Measurements from ENCODE around the gene MARK2.
A peak's percentile ranks its signal among the peaks of the same experiment; 100 is the strongest.

MARK2 gene

DNA sequence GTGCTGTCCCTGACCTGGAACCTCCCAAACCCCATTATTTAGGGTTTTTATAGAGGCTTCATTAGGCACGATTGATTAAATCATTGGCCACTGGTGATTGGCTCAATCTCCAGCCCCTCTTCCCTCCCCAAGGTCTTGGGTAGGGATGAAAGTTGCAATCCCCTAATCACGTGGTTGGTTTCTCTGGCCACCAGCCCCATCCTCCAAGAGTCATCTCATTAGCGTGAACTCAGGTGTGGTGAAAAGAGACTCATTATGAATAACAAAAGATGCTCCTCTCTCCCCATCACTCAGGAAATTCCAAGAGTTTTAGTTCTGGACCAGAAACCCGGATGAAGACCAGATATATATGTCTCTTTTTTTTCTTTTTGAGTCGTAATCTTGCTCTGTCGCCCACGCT is 7.6 kb upstream of the MARK2 start:
- no peak for DNase-seq

DNA sequence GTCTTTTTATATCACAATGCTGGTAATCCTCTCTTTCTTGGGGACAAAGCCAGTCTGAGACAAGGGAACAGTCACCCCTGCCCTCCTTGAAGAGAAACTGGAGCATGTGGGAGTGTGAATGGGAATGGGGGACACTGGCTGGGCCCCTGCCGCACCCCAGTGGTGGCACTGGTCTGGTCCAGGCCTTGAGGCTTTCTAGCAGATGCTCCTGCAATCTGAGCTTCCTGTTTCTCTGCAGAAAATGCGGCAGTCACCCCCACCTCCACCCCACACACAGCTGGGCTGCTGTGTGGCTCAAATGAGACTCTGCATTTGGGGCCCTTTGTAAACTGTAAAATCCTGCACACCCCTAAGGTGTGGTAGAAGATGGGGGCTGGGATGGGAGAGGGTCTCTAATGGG is 6.6 kb upstream of the MARK2 start:
- DNase-seq = no peak

DNA sequence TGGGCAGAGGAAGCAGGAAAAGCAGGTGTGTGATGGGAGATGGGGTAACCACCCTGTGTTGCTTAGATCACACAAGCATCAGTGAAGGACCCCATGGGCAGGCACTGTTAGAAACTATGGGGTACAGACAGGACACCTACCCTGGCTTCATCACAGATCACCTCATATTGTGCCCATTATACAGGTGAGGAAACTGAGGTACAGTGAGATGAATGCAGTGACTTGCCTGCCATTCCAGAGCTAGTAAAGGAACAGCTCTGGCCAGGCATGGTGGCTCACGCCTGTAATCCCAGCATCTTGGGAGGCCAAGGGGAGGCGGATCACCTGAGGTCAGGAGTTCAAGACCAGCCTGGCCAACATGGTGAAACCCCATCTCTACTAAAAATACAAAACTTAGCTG is 5.9 kb upstream of the MARK2 start:
- DNase-seq = no peak

DNA sequence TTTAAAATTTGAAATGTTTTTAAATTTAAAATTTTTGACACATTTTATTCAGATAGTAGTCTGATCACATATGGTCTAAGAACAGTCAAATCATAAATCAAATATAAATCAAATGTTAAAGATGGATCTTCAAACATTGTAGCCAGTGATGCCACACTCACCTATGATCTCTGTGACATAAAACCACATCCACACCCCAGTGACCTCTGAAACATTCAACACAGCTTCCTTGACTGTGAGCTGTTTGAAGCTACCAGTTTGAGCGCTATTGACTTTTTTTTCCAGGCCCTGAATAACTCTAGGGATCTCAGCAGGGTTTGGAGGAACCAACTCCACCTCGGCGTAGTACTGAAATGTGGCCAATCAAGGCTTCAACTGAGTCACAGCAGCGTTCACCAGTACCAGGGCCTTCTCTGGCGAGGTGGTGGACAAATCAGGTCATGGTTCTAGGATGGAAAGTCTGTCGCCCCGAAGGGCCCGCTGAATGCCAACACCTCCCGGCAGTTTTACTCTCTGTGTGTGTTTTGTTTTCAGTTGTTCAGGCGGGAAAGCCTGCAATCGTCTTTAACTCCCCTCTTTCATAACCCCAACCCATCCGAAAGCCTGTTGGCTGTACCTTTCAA is 4.3 kb upstream of the MARK2 start:
- no peak for DNase-seq

DNA sequence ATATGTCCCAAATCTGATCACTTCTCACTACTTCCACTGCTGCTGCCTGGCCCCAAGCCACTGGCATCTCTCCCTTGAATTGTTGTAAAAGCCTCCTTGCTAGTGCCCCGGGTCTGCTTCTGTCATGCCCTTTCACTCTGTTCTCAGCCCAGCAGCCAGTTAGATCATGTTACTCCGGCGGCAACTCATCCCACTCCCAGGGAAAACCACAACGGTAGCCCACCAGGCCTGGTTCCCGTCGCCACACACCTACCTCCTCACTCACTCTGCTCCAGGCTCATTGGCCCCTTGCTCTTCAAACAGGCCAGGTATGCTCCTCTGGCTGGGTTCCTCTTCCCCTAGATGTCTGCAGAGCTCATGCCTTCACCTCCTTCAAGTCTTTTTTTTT is 3.8 kb upstream of the MARK2 start:
- DNase-seq = no peak

DNA sequence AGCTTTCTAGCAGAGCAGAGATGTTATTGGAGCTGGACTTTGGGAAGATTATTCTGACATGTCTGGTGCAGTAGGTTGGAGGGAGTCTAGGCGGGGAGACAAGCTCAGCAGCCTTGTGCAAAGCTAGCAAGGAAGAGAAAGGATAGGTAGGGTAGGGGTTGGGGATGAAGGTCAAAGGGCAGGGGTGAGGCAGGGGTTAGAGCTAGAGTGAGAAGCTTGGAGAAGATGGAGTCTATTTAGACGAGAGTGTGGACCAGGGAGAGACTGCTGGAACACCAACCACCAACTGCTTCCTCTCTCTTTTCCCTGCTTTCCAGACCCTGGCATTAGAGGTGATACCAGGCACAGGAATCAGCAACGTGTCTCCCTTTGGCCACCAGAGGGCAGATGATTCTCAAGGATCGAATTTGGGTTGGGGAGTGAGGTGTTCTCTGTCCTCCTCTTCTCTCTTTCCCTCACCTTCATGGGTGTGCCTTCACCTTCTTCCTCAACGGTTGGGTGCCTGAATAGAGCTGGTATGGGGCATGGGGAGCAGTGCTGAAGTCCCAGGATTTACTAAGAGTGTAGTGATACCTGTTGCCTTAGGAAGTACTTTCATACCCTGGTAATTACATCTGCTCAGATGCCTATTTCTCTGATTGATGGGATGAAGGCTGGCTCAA is 1.8 kb upstream of the MARK2 start:
- peak; percentile 72 to 84 for DNase-seq

DNA sequence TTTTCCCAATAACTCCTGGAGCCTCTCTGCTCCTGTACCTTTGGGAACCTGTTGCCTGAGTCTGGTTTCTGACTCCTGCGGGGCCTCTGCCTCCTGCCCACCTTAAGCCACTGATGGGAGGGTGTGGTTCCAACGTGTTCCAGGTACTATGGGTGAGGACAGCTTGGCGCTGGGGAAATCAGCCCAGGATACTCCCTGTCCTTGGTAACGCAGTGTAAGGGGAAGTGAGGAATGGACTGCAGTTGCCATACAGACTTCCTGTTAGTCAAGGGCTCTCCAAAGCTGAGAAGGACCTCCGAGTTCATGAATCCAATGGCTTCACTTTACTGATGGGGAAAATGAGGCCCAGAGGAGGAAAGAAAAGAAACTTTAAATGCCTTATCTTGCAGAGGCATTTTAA is 1.2 kb upstream of the MARK2 start:
- no peak for DNase-seq

DNA sequence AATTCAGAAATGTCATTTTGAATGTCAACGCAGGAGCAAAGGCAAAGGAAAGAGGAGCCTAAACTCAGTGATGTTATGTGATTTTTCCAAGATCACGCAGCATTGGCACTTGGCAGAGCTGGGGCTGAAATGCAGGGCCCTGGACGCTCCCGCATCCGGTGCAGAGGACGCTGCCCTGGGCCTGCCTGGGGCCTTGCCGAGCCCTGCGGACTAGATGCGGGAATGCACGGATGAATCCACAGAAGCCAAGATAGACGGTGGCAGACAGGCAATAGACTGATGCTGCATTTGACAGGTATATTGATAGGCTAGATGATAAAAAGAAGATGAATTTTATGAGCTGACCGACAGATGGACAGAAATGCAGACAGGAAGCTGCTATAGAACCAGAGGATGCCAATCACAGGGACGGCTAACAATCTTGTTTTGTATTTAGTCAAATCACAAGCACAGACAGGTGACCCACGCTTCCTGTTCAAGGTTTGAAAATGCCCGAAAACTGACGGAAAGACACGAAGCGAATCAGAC is 696 bp upstream of the MARK2 start:
- DNase-seq = no peak

DNA sequence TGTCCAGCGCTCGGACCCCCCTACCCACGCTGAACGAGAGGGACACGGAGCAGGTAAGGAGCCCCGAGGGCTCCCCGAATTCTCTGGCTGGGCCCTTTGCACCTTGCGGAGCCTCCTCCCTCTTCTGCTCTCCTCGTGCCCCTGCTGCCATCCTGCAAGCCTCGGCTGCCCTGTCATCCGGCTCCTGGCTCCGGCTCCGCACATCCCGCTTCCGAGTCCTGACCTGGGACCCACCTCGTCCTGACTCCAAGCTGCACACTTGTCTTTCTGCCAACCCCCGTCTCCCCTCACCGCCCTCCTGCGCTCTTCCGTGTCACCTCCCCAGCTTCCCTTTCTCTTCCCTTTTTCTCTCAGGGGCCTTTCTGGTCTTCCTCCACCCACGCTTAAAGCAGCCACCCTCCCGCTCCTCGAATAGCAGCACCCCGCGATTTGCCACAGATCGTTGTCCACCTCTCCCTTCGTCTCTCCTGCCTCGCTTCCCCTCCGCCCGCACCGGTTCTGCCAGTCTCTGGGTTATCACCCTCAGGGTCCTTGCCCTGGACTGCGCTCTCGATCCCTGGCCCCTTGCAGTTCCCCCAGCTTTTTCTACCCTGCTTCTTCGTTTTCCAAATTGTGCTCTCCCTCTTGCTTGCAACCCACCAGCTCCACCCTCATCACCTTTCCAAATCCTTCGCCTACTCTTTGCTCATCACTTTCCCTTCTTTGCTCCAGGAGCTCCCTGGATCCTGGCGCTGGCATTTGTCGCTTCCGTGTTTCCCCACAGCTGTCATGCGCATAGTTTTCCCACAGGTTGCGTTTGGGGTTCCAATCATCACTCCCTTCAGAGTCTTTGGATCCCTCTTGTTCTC is 822 bp downstream of the MARK2 start:
- peak in 1 of 2 donors; percentile 28 for DNase-seq

DNA sequence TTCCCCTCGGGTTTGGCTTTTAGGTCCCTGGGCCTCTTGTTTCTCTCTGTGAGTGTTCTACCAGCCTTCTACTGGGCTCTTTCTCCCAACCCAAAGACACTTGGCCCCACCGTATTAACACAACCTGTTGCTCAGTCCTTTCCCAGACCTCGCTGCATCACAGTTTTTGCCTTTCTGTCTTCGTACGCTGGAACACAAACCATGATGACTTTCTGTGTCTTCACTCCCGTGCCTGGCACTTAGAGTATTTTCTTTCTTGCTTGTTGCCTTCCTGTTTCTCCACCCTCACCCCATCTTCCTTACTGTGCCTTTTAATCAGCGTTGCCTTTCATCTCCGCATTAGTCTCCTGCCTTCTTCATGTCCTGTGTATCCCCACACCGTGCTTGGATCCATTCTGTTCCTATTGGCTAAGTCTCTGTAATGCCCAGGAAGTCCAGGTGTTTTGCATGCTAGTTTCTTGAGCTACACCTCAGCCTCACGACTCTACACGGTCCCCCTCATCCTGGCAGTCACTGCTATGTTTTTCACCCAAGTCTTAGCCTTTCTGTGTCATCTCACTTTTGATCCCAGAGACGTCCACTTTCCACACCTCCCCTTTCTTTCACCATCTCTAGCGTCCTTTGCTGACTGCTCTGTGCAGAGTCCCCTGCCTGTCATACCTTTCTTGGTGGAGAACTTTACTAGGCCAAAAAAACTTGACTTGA is 1.6 kb downstream of the MARK2 start:
- no peak for DNase-seq

DNA sequence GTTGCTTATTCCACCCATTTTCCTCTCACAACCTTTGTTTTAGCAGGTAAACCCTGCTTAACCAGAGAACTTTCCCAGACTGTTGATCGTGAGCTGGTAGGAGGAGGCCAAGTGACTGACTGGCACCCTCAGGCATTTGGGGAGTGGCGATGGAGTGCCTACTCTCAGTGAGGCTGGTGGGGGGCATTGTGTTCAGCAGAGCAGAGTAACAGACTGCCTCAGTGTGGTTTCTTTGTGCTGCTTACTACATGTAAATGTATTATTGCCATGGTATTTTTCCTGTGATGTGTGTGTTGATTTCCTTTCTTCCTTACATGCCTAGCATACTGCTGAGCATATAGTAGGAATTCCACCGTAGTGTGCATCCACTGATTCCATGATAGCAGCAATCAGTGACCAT is 2.6 kb downstream of the MARK2 start:
- DNase-seq = no peak

DNA sequence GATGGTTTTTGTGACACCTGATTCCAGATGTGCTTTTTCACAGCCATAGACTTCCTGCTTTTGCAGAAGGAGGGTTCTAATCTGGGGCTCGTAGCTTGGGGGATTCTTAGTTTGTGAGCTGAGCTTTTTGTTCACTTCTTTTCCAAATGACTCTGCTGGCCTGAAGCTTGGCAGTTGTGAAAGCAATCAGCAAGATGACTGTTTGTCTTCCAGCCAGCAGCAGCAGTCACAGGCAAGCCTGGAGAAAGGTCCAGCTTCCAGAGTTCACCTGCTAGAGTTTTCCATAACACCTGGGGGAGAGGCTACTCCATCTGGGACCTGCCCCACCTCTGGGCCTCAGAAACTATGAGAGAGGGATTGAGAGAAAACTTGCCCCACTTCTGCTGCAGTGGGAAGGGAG is 4.1 kb downstream of the MARK2 start:
- DNase-seq = no peak

DNA sequence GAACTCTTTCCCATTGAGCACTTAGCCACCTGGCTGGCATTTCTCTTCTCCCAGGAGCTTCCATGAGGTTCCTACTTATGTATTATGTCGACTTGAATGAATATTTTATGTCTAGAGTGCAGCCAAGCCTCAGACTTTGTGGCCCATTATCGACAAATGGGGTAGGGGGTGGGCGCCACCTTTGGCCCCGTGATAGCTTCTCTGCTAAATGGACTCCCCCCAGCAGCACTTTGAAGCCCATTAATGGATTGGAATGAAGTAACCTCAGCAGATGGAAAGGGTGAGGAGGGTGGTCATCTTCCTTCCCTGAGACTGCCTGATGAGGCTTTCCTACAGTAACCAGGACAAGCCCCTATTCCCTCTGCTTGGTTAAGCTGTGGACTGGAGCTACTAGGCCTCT is 5.9 kb downstream of the MARK2 start:
- DNase-seq = no peak

DNA sequence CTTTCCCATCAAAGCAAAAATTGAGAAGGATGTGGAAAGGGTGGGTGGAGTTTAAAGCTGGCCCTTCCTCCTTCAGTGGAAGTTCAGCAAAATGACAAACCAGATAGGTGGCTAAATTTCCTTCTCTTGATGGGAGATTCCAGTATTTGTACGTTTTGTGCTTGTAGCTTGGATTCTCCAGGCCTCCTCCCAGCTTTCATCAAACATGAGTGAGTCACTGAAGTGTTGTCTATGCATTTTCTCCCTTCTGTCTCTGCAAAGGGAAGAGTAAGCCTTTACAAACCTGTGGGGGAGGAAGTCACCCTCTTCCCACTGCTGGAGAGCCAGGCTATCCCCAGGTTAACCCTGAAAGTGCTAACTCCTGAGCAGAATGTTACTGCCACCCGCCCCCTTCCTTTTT is 6.4 kb downstream of the MARK2 start:
- DNase-seq = peak in 1 of 2 donors; percentile 15

DNA sequence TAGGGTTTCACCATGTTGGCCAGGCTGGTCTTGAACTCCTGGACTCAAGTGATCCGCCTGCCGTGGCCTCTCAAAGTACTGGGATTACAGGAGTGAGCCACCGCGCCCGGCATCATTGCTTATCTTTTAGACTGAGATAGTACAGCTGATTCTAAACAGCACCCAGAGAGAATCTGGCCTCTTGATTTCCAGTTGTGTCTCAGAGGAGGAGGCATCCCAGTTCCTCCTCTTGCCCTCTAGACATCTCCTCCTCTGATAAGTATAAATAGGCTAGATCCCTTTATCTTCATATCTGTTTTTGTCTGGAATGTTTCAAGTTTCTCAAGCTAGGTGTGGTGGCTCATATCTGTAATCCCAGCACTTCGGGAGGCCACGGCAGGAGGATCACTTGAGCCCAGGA is 7.0 kb downstream of the MARK2 start:
- DNase-seq = no peak

DNA sequence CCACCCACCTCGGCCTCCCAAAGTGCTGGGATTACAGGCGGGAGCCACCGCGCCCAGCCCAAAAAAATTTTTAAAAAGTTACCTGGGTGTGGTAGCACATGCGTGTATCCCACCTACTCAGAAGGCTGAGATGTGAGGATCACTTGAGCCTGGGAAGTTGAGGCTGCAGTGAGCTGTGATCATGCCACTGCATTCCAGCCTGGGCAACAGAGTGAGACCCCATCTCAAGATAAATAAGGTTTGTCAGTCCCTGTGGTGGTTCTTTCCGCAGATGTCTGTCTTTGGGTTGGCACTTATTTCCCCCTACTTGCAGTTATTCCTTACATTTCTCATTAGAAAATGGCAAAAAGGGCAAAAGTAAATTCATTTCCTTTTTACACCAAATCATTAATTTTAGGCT is 8.0 kb downstream of the MARK2 start:
- no peak for DNase-seq

DNA sequence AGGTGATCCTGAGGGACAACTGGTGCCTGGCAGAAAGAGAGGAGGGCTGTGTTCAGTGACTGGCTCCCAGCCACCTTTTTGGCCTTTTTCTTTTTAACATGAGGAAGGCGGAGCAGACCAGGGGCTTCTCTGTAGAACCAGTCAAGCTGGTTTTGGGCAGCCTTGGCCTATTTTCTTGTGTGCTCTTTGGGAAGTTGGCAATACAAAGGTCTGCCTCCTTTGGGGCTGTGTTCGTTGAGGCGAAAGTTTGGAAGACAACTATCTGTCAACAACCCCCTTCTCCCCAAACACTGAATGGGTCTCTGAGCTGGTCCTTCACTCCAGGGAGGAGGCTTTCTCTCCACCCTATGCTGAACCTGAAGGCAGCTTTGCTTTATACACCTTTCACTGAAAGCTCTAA is 8.5 kb downstream of the MARK2 start:
- DNase-seq = no peak

DNA sequence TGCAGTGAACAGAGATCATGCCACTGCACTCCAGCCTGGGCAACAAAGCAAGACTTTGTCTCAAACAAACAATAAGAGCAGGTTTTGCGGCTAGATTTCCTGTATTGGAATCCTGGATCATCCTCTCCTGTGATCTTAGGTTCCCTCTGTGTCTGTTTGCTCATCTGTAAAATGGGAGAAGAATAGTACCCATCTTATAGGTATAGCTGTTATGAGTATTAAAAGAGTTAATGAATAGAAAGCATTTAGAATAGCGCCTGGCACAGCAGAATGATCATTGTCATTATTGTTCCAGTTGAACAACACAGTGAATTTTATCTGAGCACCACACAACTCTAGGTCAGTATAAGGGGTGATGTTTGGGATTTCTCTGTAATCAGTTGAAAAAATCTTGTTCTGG is 10.8 kb downstream of the MARK2 start:
- no peak for DNase-seq

DNA sequence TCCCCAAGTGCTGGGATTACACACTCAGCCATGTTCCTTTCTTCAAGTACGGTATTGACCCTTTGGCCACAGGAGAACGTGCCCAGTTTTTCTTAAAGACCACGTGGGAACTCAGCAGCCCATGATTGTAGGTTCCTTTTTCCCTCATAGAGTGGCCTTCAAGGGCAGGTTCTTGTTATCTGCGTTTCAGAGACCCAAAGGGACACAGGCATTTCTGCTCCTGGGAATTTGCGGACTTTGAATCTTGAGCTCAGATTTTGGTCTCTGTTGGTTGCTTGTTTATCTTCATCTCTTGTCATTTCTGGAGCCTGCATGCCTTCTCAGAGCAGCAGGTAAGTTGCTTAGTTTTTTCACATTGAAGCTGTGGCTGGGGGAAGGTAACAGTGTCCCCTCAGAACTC is 12.0 kb downstream of the MARK2 start:
- no peak for DNase-seq

DNA sequence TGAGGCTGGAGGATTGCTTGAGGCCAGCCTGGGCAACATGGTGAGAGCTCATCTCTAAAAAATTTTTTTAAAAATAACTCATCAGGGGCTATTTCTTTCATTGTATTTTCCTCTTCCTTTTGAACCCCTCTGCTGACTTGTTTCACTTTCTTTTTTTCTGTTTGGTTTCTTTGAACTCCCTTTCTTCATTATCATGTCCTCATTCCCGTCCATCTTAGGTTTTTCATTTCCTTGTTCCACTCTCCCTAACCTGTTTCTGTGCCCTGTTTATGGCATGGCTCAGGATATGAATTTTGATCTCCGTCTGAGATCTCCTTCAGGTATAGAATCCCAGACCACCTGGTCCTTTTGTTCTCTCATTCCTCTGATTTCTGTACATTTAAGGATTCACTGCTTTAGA is 12.5 kb downstream of the MARK2 start:
- no peak for DNase-seq

DNA sequence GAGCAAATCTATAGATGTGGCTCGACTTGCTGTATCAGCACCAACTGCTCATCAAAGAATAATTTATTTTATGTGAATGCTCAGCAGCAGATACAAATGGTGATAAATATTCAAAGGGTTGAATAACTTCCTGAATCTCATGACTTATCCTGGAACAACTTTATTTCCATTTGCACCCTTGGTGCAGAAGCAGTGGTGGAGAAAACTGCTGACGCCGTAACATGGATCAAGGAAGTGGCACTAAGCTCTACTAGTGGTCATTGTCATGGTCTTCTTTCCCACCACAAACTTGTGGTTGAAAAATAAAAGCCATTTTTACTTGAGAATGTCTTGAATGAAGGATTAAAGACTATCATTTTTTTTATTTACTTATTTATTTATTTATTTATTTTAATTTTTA is 14.6 kb downstream of the MARK2 start:
- no peak for DNase-seq

DNA sequence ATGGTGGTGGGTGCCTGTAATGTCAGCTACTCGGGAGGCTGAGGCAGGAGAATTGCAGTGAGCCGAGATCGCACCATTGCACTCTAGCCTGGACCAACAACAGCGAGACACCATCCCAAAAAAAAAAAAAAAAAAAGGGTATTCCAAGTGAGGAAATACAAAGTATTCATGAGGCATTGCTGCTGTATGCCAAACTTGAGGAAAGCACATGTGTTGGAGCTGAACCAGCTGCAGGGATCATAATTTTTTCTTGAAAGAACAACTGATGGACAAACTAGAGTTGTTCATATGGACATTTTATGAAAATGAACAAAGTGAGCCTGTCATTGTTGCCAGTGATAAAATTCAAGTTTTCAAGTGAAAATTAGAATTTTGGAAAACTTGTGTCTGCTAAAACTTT is 15.8 kb downstream of the MARK2 start:
- DNase-seq = no peak

DNA sequence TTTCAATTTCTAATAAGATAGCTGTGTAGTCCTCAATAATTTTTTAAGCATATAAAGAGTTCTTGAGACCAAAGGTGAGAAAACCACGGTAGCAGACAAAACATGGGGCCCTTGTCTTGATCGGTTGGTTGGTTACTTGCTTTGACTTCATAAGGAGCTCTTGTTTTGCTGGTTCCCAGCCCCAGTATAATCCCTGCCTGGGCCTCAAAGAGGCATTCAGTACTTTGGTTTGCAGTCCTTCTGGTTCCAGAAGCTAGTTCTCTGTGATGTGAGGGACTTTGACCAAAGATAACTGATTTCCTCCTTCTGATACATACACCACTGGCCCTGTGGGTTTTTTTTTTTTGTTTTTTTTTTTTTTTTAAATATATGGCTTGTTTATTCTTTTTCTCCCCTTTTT is 17.1 kb downstream of the MARK2 start:
- DNase-seq = peak in 1 of 2 donors; percentile 25
